Activated T-helper 1 cell treated with anti-CD3 and anti-CD28 coated beads, Interleukin-12 subunit alpha, Interleukin-12 subunit beta, Interleukin-2, Interleukin-4 antibody, amounts not matched to agents 30 ng/mL and 10 ng/mL and 1 ng/mL, durations not matched to agents 14 hours and 24 hours and 36 hours (primary cell): Measurements from ENCODE around the gene NXPE3. TPM values are rescaled to one million over a fixed set of nuclear protein-coding genes. Genes with fewer than 3 reads are reported as not detected.

Source experiments
- DNase-seq: peaks from one replicate; pipeline ENCODE4 v3.0.0; 2021; ENCODE audit warnings: low spot score
- H3K27ac Mint-ChIP-seq: one replicate; pipeline ENCODE4 v1.8.0; 2021; ENCODE audit warnings: mild to moderate bottlenecking, mixed read lengths
- H3K27me3 Mint-ChIP-seq: one replicate; pipeline ENCODE4 v1.8.0; 2022; ENCODE audit warnings: mild to moderate bottlenecking, moderate library complexity, mixed read lengths; ENCODE audit not compliant: insufficient read depth
- H3K36me3 Mint-ChIP-seq: one replicate; pipeline ENCODE4 v1.8.0; 2021; ENCODE audit warnings: low read depth, mixed read lengths
- H3K4me1 Mint-ChIP-seq: one replicate; pipeline ENCODE4 v1.8.0; 2021; ENCODE audit warnings: low read depth, mixed read lengths
- H3K4me3 Mint-ChIP-seq: one replicate; pipeline ENCODE4 v1.8.0; 2021; ENCODE audit warnings: mild to moderate bottlenecking, moderate library complexity, mixed read lengths
- H3K9me3 Mint-ChIP-seq: one replicate; pipeline ENCODE4 v1.8.0; 2021; ENCODE audit warnings: mixed read lengths
- intact Hi-C: fragments of 100-400 bp; cut with micrococcal nuclease; formaldehyde crosslinking; loops from one replicate; pipeline ENCODE4 v1.15.1; 2024
- total RNA-seq: library from RNA; stranded (reverse); gene quantifications from 2 replicates; pipeline ENCODE4 v1.2.3, GENCODE V29; 2022

Gene NXPE3
- total RNA-seq, 1 donor from 2014 or later, result 17.6 TPM

- Mint-ChIP-seq H3K4me3 (peak overlapping the region; percentile 96), H3K27ac (peak overlapping the region; percentile 85), H3K36me3 (peaks cover 6% of the 10 kb centered on the region), H3K27me3 (no peaks in the 10 kb centered on the region), H3K4me1 (peaks cover 31% of the 10 kb centered on the region), H3K9me3 (no peaks in the 10 kb centered on the region)
- DNase-seq, result no peak
- intact Hi-C loops, result loop anchor here (1.0 to 5.0 kb wide), 9 partner anchors 9 to 1378 kb away; partner anchors contain the start of genes CEP97, LNP1, NFKBIZ and PCNP
Measured at GRCh38 chr3:101778385-101779046, 495 bp upstream of the NXPE3 start.

GRCh38 chr3:101779822-101780381, 891 bp downstream of the NXPE3 start:
- Mint-ChIP-seq H3K4me1 (peaks cover 45% of the 10 kb centered on the region), H3K36me3 (peaks cover 18% of the 10 kb centered on the region), H3K9me3 (no peaks in the 10 kb centered on the region), H3K27ac (peak overlapping the region; percentile 85), H3K27me3 (no peaks in the 10 kb centered on the region), H3K4me3 (peak overlapping the region; percentile 96)
- no peak for DNase-seq
- intact Hi-C loops, result loop anchor here (1.0 to 5.0 kb wide), 9 partner anchors 11 to 1379 kb away; partner anchors contain the start of genes CEP97, LNP1, NFKBIZ and PCNP

GRCh38 chr3:101780661-101781060, 1.6 kb downstream of the NXPE3 start:
- no peak for DNase-seq
- Mint-ChIP-seq H3K27ac (no peak overlapping the region), H3K36me3 (peaks cover 25% of the 10 kb centered on the region), H3K27me3 (no peaks in the 10 kb centered on the region), H3K4me1 (peaks cover 52% of the 10 kb centered on the region), H3K9me3 (no peaks in the 10 kb centered on the region), H3K4me3 (peak overlapping the region; percentile 96)
- intact Hi-C loops, result no loop called here

GRCh38 chr3:101781166-101781565, 2.2 kb downstream of the NXPE3 start:
- Mint-ChIP-seq H3K36me3 (peaks cover 28% of the 10 kb centered on the region), H3K4me1 (peaks cover 57% of the 10 kb centered on the region), H3K27ac (no peak overlapping the region), H3K4me3 (peak overlapping the region; percentile 96), H3K9me3 (no peaks in the 10 kb centered on the region), H3K27me3 (no peaks in the 10 kb centered on the region)
- no peak for DNase-seq
- intact Hi-C loops, result no loop called here

DNA sequence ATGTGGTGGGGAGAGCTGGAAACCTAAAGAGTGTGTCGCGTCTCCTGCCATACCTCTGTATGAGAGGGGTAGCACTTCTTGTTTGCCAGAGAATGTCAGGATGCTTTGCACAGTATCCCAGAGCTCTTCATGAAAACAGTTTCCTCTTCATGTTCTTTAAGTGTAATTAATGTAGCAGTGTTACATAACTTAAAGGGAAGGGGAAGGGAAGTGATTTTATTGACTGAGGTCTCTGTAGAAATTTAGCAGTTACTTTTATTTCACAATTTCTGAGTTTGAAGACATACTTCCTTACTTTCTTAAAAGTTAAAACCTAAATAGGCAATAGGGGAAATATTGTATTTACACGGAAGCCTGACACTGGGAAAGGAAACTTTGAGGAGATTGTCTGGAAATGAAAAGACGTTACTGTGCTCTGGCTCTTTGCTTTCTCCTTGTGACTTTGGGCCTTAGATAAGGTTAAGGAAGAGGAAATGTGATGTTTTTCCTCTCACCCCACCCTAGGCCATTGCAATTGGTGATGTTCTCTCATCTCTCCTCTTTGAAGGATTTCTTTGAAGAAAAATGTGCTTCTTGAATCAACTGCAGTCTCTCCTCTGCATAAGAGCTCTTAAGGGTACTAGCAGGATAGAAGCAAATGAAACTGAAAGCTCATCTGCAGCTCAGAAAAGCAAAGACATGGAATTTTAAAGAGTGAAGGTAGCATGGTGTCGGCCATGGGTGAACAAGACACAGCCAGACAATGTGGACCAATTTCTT, 6.0 kb downstream of the NXPE3 start:
- Mint-ChIP-seq H3K4me1 (peaks cover 55% of the 10 kb centered on the region), H3K27me3 (no peaks in the 10 kb centered on the region), H3K36me3 (peaks cover 53% of the 10 kb centered on the region), H3K27ac (peak overlapping the region; percentile 70), H3K4me3 (peak overlapping the region; percentile 65), H3K9me3 (no peaks in the 10 kb centered on the region)
- intact Hi-C loops, result no loop called here
- DNase-seq, result no peak

- H3K36me3 Mint-ChIP-seq, result peaks cover 64% of the 10 kb centered on the region
- H3K9me3 Mint-ChIP-seq, result peaks cover 12% of the 10 kb centered on the region
- no peak overlapping the region for H3K4me3 Mint-ChIP-seq
- no peaks in the 10 kb centered on the region for H3K27me3 Mint-ChIP-seq
- intact Hi-C loops, result no loop called here
- H3K4me1 Mint-ChIP-seq, result peaks cover 18% of the 10 kb centered on the region
- no peak for DNase-seq
- no peak overlapping the region for H3K27ac Mint-ChIP-seq
Measured at GRCh38 chr3:101791778-101792177, 12.8 kb downstream of the NXPE3 start.

DNA sequence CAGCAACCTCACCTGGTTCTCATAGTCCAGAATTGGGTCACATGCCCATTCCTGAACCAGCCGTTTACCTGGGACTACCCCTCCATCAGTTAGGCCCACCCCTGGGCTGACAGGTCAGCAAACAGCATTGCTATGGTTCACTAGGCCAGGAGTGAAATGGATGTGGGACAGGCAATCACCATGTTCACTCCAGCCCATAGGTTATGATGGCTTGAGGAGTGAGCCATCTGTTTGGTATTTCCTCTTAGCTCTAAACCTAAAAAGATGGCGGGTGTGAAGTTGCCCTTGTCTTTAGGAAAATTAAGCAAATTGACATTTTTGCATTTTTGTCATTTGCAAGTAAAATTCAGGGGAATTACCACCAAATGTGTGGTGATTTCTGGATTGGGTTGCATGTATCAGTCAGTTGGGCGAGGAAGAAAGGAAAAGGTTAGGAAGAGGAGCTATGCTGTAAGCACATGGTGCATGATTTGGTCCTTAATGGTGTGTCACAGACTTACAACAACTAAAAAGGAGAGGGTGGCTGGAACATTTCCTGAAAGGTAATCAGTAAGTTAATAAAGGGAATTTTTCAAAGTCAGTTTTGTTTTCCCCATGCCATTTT, 17.2 kb downstream of the NXPE3 start:
- peaks cover 21% of the 10 kb centered on the region for H3K4me1 Mint-ChIP-seq
- peaks cover 12% of the 10 kb centered on the region for H3K9me3 Mint-ChIP-seq
- DNase-seq, result no peak
- no peak overlapping the region for H3K27ac Mint-ChIP-seq
- peaks cover 50% of the 10 kb centered on the region for H3K36me3 Mint-ChIP-seq
- no peak overlapping the region for H3K4me3 Mint-ChIP-seq
- intact Hi-C loops, result no loop called here
- no peaks in the 10 kb centered on the region for H3K27me3 Mint-ChIP-seq

- intact Hi-C loops, result loop anchor here (10.0 kb wide), 1 partner anchor 574 kb away; no protein-coding TSS in a partner anchor
- Mint-ChIP-seq H3K4me1 (peaks cover 25% of the 10 kb centered on the region), H3K4me3 (no peak overlapping the region), H3K27ac (no peak overlapping the region), H3K27me3 (no peaks in the 10 kb centered on the region), H3K36me3 (peaks cover 37% of the 10 kb centered on the region), H3K9me3 (no peaks in the 10 kb centered on the region)
- no peak for DNase-seq
Measured at GRCh38 chr3:101801174-101801573, 22.2 kb downstream of the NXPE3 start.

DNA sequence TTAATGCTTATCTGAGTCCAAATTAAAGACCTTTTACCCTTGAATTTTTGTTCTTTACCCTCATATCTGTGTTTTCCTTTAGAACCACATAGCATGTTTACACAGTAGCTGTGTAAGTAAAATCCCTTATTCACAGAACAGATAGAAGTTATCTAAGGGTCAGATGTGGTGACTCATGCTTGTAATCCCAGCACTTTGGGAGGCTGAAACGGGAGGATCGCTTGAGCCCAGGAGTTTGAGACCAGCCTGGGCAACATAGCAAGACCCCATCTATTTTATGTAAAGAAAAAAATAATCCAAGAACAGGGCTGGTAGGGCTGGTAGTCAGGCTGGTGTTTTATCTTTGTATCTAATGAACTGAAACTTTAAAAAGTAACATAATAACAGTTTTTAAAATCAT, 23.2 kb downstream of the NXPE3 start:
- no peak for DNase-seq
- Mint-ChIP-seq H3K36me3 (peaks cover 36% of the 10 kb centered on the region), H3K27me3 (no peaks in the 10 kb centered on the region), H3K4me3 (no peak overlapping the region), H3K4me1 (peaks cover 15% of the 10 kb centered on the region), H3K9me3 (no peaks in the 10 kb centered on the region), H3K27ac (no peak overlapping the region)
- intact Hi-C loops, result loop anchor here (2.0 to 10.0 kb wide), 2 partner anchors 573 to 735 kb away; no protein-coding TSS in a partner anchor

GRCh38 chr3:101803173-101803782, 24.3 kb downstream of the NXPE3 start:
- Mint-ChIP-seq H3K4me1 (peaks cover 22% of the 10 kb centered on the region), H3K4me3 (no peak overlapping the region), H3K27ac (no peak overlapping the region), H3K36me3 (peaks cover 32% of the 10 kb centered on the region), H3K27me3 (no peaks in the 10 kb centered on the region), H3K9me3 (no peaks in the 10 kb centered on the region)
- intact Hi-C loops, result loop anchor here (1.0 to 10.0 kb wide), 6 partner anchors 24 to 734 kb away; partner anchors contain the start of gene NXPE3
- DNase-seq, result peak; percentile 48

GRCh38 chr3:101803939-101804338, 24.9 kb downstream of the NXPE3 start:
- Mint-ChIP-seq H3K36me3 (peaks cover 33% of the 10 kb centered on the region), H3K9me3 (no peaks in the 10 kb centered on the region), H3K4me3 (no peak overlapping the region), H3K27ac (no peak overlapping the region), H3K27me3 (no peaks in the 10 kb centered on the region), H3K4me1 (peaks cover 25% of the 10 kb centered on the region)
- no peak for DNase-seq
- intact Hi-C loops, result loop anchor here (1.0 to 10.0 kb wide), 6 partner anchors 25 to 733 kb away; partner anchors contain the start of gene NXPE3

DNA sequence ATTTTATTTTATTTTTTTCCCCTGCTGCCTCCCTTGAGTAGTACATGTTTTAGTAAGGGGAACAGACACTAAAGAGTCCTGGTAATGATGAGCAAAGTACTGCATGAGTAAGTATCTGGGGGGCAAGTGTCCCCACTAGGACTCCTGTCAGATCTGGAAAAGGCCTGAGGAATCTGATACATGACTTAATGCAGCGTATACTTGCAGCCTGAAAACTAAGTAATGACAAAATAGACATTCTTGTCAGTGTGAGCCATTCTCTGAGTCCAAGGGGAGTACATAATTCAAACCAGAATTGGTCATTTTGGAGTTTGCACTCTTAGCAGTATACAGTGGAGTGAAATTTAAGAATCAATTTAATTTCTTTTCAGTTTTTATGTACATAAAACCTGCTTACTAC, 27.5 kb downstream of the NXPE3 start:
- peaks cover 44% of the 10 kb centered on the region for H3K4me1 Mint-ChIP-seq
- H3K27me3 Mint-ChIP-seq, result no peaks in the 10 kb centered on the region
- no peak overlapping the region for H3K27ac Mint-ChIP-seq
- no peak overlapping the region for H3K4me3 Mint-ChIP-seq
- H3K9me3 Mint-ChIP-seq, result no peaks in the 10 kb centered on the region
- peaks cover 31% of the 10 kb centered on the region for H3K36me3 Mint-ChIP-seq
- intact Hi-C loops, result loop anchor here (10.0 kb wide), 1 partner anchor 568 kb away; no protein-coding TSS in a partner anchor
- DNase-seq, result no peak
